Esophagus muscularis mucosa (tissue), 4 donors: ENCODE results near the gene COL7A1. TPM values are rescaled to one million over a fixed set of nuclear protein-coding genes. Genes with fewer than 3 reads are reported as not detected.
"Not testable (repeated sequence)": the region's sequence is repeated elsewhere in the genome, so short reads cannot be mapped to it uniquely, and the experiment has no call there.

Experiments used
- DNase-seq: peaks from one replicate; pipeline ENCODE4 v3.0.0-alpha.2; 2017; ENCODE audit errors: extremely low spot score
- H3K27ac ChIP-seq, 4 donors: fragments of 200-600 bp; sonication (generic); replicated peaks in 1 of 4; 1 replicate in 3 of 4; 2 replicates in 1 of 4; pipeline ENCODE4 v1.5.1; 2016 to 2019; ENCODE audit warnings: mild to moderate bottlenecking in 1 of 4
- H3K27me3 ChIP-seq, 4 donors: fragments of 200-600 bp; sonication (generic); one replicate each; pipeline versions ENCODE4 v1.5.1 to v1.6.0; 2016 to 2019
- H3K36me3 ChIP-seq, 4 donors: fragments of 200-600 bp; sonication (generic); one replicate each; pipeline ENCODE4 v1.5.1; 2016 to 2019
- H3K4me1 ChIP-seq, 4 donors: fragments of 200-600 bp; sonication (generic); one replicate each; pipeline ENCODE4 v1.5.1; 2016 to 2019
- H3K4me3 ChIP-seq, 4 donors: fragments of 200-600 bp; sonication (generic); 1 replicate in 2 of 4; 2 replicates in 2 of 4; pipeline ENCODE4 v1.5.1; 2016 to 2019; ENCODE audit warnings: mild to moderate bottlenecking in 4 of 4, moderate library complexity in 1 of 4
- H3K9me3 ChIP-seq, 4 donors: fragments of 200-600 bp; sonication (generic); 1 replicate in 3 of 4; 2 replicates in 1 of 4; pipeline ENCODE4 v1.5.1; 2016 to 2019
- EP300 ChIP-seq: sonication (generic); formaldehyde crosslinking; IDR thresholded peaks from one replicate; pipeline ENCODE4 v1.6.1; 2017; ENCODE audit warnings: antibody characterized with exemption
- POLR2A ChIP-seq: fragments of 450-650 bp; IDR thresholded peaks from one replicate; pipeline ENCODE4 v1.6.1; 2017; ENCODE audit warnings: antibody characterized with exemption, moderate library complexity, mild to moderate bottlenecking, low read depth
- POLR2AphosphoS5 ChIP-seq, 2 donors: sonication (generic); formaldehyde crosslinking; IDR thresholded peaks; one replicate each; pipeline ENCODE4 v1.6.1; 2017; ENCODE audit warnings: antibody characterized with exemption in 2 of 2
- WGBS: methylation state at CpG from one replicate; pipeline ENCODE4 v1.1.5; 2018; 5-methylcytosine and 5-hydroxymethylcytosine counted together
- intact Hi-C: fragments of 100-400 bp; cut with DNase I; formaldehyde crosslinking; loops from one replicate; pipeline ENCODE4 v1.15.1; 2023
- total RNA-seq, 4 donors: library from RNA; depleted of rRNA; stranded (reverse); fragments of >200 nt; gene quantifications; one replicate each; pipeline versions ENCODE4 v1.1.0 to v1.2.1, GENCODE V29; 2016
- TF ChIP-seq, protein P1 (sequence below), 3 experiments: fragments of 200-600 bp in 2 of 3; fragments of 450-650 bp in 1 of 3; sonication (generic) in 2 of 3; IDR thresholded peaks; one replicate each; pipeline ENCODE4 v1.5.1; 2017 to 2019; ENCODE audit warnings: antibody characterized with exemption in 3 of 3, mild to moderate bottlenecking in 2 of 3, moderate library complexity in 1 of 3

COL7A1 gene
- total RNA-seq, 4 donors from 2014 or later: 1.2 to 2.9 (median 2.1) TPM

DNA sequence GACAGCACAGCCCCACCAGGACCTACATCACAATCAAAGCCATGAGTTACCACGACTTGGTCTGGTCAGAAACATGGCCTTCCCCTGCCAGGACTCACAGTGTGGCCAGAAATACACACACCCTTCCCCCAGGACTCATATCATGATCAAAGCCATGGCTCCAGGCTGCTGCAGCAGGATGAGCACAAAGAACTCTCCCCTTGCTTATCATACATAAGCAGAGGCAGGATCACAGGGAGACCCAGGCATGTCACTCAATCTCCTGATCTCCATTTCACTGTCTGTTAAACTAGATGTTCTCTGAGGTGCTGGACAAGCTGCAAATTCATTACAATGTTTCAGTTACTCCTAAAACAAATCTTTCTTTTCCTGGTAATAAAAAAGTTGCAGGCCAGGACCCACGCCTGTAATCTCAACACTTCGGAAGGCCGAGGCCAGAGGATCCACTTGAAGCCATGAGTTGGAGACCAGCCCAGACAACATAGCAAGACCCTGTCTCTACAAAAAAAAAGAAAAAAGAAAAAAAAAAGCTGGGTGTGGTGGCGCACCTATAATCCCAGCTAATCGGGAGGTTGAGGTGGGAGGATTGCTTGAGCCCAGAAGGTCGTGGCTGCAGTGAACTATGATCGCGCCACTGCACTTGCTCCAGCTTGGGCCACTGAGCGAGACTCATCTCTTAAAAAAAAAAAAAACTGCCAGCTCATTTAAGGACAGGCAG lies 39.7 kb downstream of the COL7A1 start:
- Histone ChIP-seq H3K27ac (peak overlapping the region in 1 of 4 donors; percentile 70), H3K36me3 (no peaks in the 10 kb centered on the region), H3K4me3 (no peak overlapping the region), H3K4me1 (peaks cover 33 to 45% (median 42%) of the 10 kb centered on the region in 4 donors), H3K9me3 (no peaks in the 10 kb centered on the region), H3K27me3 (no peaks in the 10 kb centered on the region)
- TF ChIP-seq EP300 (no peak), POLR2A (no peak), POLR2AphosphoS5 (IDR thresholded peaks at IDR 0.05) (no peak)
- TF ChIP-seq, protein P1, sequence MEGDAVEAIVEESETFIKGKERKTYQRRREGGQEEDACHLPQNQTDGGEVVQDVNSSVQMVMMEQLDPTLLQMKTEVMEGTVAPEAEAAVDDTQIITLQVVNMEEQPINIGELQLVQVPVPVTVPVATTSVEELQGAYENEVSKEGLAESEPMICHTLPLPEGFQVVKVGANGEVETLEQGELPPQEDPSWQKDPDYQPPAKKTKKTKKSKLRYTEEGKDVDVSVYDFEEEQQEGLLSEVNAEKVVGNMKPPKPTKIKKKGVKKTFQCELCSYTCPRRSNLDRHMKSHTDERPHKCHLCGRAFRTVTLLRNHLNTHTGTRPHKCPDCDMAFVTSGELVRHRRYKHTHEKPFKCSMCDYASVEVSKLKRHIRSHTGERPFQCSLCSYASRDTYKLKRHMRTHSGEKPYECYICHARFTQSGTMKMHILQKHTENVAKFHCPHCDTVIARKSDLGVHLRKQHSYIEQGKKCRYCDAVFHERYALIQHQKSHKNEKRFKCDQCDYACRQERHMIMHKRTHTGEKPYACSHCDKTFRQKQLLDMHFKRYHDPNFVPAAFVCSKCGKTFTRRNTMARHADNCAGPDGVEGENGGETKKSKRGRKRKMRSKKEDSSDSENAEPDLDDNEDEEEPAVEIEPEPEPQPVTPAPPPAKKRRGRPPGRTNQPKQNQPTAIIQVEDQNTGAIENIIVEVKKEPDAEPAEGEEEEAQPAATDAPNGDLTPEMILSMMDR (IDR thresholded peaks at IDR 0.05): no peak
- intact Hi-C loops: no loop called here
- WGBS: 87% methylated on average over 10 of the region's 10 CpGs
- DNase-seq: no peak

DNA sequence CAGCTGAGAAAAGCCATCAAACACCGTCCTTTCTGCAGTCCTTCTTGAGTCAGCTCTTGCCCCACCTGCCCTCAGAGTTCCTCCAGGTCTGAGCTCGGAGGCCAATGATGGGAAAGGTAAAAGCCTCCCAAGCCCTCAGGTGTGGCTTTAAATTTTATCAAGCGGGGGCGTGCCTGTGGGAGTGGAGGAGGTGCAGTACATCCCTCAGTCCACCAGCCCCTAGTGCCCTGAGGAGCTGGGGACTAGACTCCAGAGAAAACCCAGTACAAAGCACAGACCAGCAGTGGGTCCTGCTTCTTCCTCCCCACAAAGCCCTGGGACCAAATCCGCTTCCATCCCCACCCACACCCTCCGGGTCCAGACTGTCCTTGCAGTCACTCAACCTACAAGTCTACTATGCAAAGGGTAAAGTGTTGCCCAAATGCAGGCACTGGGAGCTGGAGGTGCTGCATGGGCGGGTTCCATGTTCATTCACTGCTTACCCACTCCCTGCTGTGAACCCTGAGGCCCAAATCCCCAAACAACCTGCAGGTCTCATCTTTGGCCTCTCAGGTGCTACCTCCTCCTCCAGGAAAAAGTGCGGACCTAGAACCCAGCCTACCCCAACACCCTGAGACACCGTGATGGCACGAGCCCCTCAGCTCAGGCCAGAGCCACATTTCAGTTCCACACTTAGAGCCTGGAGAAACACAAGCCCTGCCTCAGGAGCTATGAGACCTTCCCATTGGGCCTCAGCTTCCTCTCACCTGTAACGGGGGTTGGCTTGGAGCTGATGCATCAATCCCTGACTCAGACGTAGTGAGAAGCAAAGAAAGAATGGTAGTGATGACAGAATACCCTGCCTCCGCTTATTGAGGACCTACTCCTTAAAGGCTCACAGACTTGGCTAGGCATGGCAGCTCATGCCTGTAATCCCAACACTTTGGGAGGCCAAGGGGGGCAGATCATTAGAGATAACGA lies 41.0 kb downstream of the COL7A1 start:
- 89% methylated on average over 14 of the region's 14 CpGs for WGBS
- Histone ChIP-seq H3K36me3 (no peaks in the 10 kb centered on the region), H3K9me3 (no peaks in the 10 kb centered on the region), H3K27ac (no peak overlapping the region), H3K4me3 (no peak overlapping the region), H3K27me3 (no peaks in the 10 kb centered on the region), H3K4me1 (peaks cover 22 to 33% (median 30%) of the 10 kb centered on the region in 4 donors)
- no peak for DNase-seq
- TF ChIP-seq POLR2A (no peak), POLR2AphosphoS5 (IDR thresholded peaks at IDR 0.05) (no peak), EP300 (no peak)
- TF ChIP-seq, protein P1 (IDR thresholded peaks at IDR 0.05): no peak
- intact Hi-C loops: no loop called here

DNA sequence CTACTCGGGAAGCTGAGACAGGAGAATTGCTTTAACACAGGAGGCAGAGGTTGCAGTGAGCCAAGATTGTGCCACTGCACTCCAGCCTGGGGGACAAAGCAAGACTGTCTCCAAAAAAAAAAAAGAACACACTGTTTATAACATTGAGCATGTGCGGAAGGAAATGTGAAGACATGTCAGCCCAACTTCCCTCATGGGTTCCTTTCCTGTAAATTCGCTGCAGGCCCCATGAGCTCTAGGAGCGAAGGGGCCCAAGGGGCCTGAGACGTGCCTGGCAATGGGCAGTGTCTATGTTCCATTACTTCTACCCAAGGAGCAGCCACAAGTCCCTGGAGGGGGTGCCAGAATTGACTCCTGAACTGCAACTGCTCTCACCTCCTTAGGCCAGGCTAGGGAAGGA lies 41.8 kb downstream of the COL7A1 start:
- TF ChIP-seq POLR2A (no peak), POLR2AphosphoS5 (IDR thresholded peaks at IDR 0.05) (no peak)
- H3K27ac ChIP-seq: no peak overlapping the region
- intact Hi-C loops: no loop called here
- H3K36me3 ChIP-seq: no peaks in the 10 kb centered on the region
- DNase-seq: no peak
- H3K27me3 ChIP-seq: no peaks in the 10 kb centered on the region
- H3K4me3 ChIP-seq: no peak overlapping the region
- no peaks in the 10 kb centered on the region for H3K9me3 ChIP-seq
- H3K4me1 ChIP-seq: peaks cover 20 to 30% (median 26%) of the 10 kb centered on the region in 4 donors
- 91% methylated on average over 5 of the region's 5 CpGs for WGBS

DNA sequence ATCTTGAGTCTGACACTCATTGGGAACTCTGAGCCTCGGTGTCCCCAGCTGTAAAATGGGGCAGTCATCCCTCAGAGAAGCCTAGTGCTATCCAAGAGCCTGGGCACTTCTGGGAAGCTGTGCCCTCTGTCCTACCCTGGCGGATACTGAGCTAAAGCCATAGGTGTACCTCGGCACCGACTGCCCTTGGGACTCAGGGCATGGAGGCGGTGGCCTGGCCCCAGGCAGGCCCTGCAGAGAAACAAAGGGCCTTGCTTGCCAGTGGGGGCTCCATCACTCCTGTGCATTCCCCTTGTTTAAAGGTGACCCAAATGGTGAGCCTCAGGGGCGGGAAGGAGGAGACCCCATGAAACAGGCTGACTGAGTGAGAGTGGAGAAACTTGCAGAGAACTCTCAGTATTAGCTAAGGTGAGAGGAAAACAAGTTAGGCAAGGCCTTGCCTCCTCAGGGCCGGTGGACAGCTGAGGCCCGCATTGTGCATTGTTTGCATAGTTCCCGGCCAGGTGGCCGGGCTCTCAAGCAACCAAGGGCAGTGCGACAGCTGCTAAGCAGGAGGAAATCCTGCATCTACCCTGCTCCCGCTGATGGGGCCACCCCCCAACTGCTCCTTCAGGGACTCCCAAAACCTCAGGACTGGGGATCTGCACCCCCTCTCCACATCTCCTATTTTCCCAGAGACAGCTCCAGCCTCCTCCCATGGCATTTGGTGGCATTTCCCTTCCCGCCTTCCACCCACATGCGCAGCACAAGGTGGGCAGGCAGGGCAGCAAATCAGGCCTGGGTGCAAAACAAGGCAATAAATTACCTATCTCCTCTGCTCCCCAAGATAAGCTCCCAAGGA lies 42.8 kb downstream of the COL7A1 start:
- WGBS: 79% methylated on average over 12 of the region's 14 CpGs
- Histone ChIP-seq H3K4me1 (peaks cover 9 to 20% (median 16%) of the 10 kb centered on the region in 4 donors), H3K36me3 (peaks cover 0 to 6% (median 0%) of the 10 kb centered on the region in 4 donors), H3K4me3 (no peak overlapping the region), H3K27me3 (no peaks in the 10 kb centered on the region), H3K9me3 (no peaks in the 10 kb centered on the region), H3K27ac (no peak overlapping the region)
- no peak for DNase-seq
- intact Hi-C loops: no loop called here
- no peak for TF ChIP-seq POLR2A

DNA sequence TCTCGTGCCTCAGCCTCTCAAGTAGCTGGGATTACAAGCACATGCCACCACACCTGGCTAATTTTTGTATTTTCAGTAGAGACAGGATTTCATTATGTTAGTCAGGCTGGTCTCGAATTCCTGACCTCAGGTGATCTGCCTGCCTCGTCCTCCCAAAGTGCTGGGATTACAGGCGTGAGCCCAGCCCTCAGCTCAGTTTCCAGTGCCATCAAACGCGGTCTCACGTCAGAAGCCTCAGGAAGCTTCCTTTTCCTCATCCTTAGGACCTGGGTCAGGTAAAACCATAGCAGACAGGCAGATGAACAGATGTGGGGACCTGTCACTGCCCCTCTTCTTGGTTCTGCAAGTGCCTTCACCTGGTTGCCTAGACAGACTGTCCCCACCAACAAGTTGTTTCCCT lies 43.5 kb downstream of the COL7A1 start:
- Histone ChIP-seq H3K36me3 (peaks cover 0 to 12% (median 0%) of the 10 kb centered on the region in 4 donors), H3K4me1 (peaks cover 7 to 16% (median 12%) of the 10 kb centered on the region in 4 donors)
- WGBS: 93% methylated on average over 6 of the region's 7 CpGs
- H3K9me3 ChIP-seq, H3K4me3 ChIP-seq, H3K27ac ChIP-seq, H3K27me3 ChIP-seq, DNase-seq: not testable (repeated sequence)
- intact Hi-C loops: loop anchor here (2.0 kb wide), 1 partner anchor 279 kb away; no protein-coding TSS in a partner anchor
